Head of caudate nucleus (tissue), 42 donors: ENCODE measurements around the gene NTN1.

Experiments
- DNase-seq, 42 donors: peaks; one replicate each; pipeline versions ENCODE4 v3.0.0 to v3.0.0-alpha.2; 2020 to 2021; ENCODE audit warnings: mixed read lengths in 7 of 42
- intact Hi-C: fragments of 100-400 bp; cut with DNase I; formaldehyde crosslinking; loops from one replicate; pipeline ENCODE4 v1.15.0; 2022

NTN1 gene

GRCh38 chr17:9028988-9029570 is 7.8 kb downstream of the NTN1 start:
- DNase-seq: peak in 1 of 42 donors; percentile 21
- intact Hi-C loops: no loop called here

GRCh38 chr17:9032151-9032550 is 10.8 kb downstream of the NTN1 start:
- DNase-seq: no peak
- intact Hi-C loops: no loop called here

GRCh38 chr17:9032583-9032982 is 11.3 kb downstream of the NTN1 start:
- DNase-seq: peak in 1 of 42 donors; percentile 11

GRCh38 chr17:9035249-9035648 is 13.9 kb downstream of the NTN1 start:
- no peak for DNase-seq
- intact Hi-C loops: no loop called here

More at GRCh38 chr17:9032583-9032982, 11.3 kb downstream of the NTN1 start:
- intact Hi-C loops: no loop called here

- DNase-seq: no peak
- intact Hi-C loops: no loop called here
These were observed 15.0 kb downstream of the NTN1 start for GRCh38 chr17:9036336-9036735.

GRCh38 chr17:9037736-9038135 is 16.4 kb downstream of the NTN1 start:
- DNase-seq: no peak
- intact Hi-C loops: no loop called here

GRCh38 chr17:9038380-9038779 is 17.1 kb downstream of the NTN1 start:
- intact Hi-C loops: no loop called here

GRCh38 chr17:9044772-9045463 is 23.6 kb downstream of the NTN1 start:
- no peak for DNase-seq
- intact Hi-C loops: no loop called here

More at GRCh38 chr17:9038380-9038779, 17.1 kb downstream of the NTN1 start:
- DNase-seq: no peak

- intact Hi-C loops: no loop called here
- DNase-seq: peak in 2 of 42 donors; percentile 8 to 23
These were observed 29.6 kb downstream of the NTN1 start for GRCh38 chr17:9050801-9051401.

GRCh38 chr17:9051561-9051960 is 30.3 kb downstream of the NTN1 start:
- DNase-seq: no peak
- intact Hi-C loops: no loop called here

- DNase-seq: peak in 1 of 42 donors; percentile 1
- intact Hi-C loops: no loop called here
These were observed 31.6 kb downstream of the NTN1 start for GRCh38 chr17:9052921-9053320.

- intact Hi-C loops: no loop called here
- no peak for DNase-seq
These were observed 32.1 kb downstream of the NTN1 start for GRCh38 chr17:9053406-9053805.

GRCh38 chr17:9054126-9054975 is 33.0 kb downstream of the NTN1 start:
- DNase-seq: peak in 1 of 42 donors; percentile 19
- intact Hi-C loops: no loop called here

- intact Hi-C loops: no loop called here
- peak in 1 of 42 donors; percentile 7 for DNase-seq
These were observed 34.0 kb downstream of the NTN1 start for GRCh38 chr17:9055281-9055680.

GRCh38 chr17:9056566-9056965 is 35.3 kb downstream of the NTN1 start:
- peak in 1 of 42 donors; percentile 14 for DNase-seq
- intact Hi-C loops: no loop called here

- intact Hi-C loops: no loop called here
- DNase-seq: peak in 1 of 42 donors; percentile 11
These were observed 36.0 kb downstream of the NTN1 start for GRCh38 chr17:9057310-9057709.

- intact Hi-C loops: no loop called here
- no peak for DNase-seq
These were observed 41.1 kb downstream of the NTN1 start for GRCh38 chr17:9062399-9062902.

GRCh38 chr17:9064311-9064834 is 43.1 kb downstream of the NTN1 start:
- intact Hi-C loops: no loop called here
- peak in 1 of 42 donors; percentile 19 for DNase-seq

GRCh38 chr17:9071016-9071415 is 49.7 kb downstream of the NTN1 start:
- no peak for DNase-seq
- intact Hi-C loops: no loop called here
